AG10803 (cell line): ENCODE data around the gene PDE4C.

Source experiments
- DNase-seq: peaks from one replicate; pipeline ENCODE4 v3.0.0; 2010; ENCODE audit warnings: low read depth
- H3K4me3 ChIP-seq: 2 replicates; pipeline ENCODE4 v1.5.1; 2011; ENCODE audit warnings: mild to moderate bottlenecking, low read length, control low read depth
- TF ChIP-seq, protein P1 (sequence below): conservative IDR thresholded peaks from 2 replicates; pipeline ENCODE4 v1.5.1; 2011; ENCODE audit warnings: mild to moderate bottlenecking, low read length, control low read depth, inconsistent platforms

PDE4C gene

GRCh38 chr19:18190278-18190677 lies 36.0 kb downstream of the PDE4C start:
- TF ChIP-seq, protein P1, sequence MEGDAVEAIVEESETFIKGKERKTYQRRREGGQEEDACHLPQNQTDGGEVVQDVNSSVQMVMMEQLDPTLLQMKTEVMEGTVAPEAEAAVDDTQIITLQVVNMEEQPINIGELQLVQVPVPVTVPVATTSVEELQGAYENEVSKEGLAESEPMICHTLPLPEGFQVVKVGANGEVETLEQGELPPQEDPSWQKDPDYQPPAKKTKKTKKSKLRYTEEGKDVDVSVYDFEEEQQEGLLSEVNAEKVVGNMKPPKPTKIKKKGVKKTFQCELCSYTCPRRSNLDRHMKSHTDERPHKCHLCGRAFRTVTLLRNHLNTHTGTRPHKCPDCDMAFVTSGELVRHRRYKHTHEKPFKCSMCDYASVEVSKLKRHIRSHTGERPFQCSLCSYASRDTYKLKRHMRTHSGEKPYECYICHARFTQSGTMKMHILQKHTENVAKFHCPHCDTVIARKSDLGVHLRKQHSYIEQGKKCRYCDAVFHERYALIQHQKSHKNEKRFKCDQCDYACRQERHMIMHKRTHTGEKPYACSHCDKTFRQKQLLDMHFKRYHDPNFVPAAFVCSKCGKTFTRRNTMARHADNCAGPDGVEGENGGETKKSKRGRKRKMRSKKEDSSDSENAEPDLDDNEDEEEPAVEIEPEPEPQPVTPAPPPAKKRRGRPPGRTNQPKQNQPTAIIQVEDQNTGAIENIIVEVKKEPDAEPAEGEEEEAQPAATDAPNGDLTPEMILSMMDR: no peak
- no peak overlapping the region for H3K4me3 ChIP-seq
- no peak for DNase-seq

DNA sequence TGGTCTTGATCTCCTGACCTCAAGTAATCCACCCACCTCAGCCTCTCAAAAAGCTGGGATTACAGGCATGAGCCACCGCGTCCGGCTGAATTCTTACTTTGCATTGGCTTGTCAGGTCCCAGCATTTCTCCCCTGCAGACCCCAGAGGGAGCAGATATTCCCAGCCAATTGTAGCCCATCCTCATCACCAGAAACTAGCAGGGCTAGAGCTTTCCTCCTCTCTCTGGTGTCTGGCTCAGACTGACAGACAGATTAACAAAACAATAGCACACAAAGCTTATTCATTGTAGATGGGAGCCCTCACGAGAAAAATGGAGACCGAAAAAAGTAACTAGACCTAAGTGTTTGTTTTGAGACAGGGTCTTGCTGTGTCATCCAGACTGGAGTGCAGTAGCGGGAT lies 40.7 kb downstream of the PDE4C start:
- no peak overlapping the region for H3K4me3 ChIP-seq
- TF ChIP-seq, protein P1: no peak
- no peak for DNase-seq

GRCh38 chr19:18183529-18183928 lies 42.7 kb downstream of the PDE4C start:
- H3K4me3 ChIP-seq: no peak overlapping the region
- no peak for DNase-seq
- TF ChIP-seq, protein P1: no peak

DNA sequence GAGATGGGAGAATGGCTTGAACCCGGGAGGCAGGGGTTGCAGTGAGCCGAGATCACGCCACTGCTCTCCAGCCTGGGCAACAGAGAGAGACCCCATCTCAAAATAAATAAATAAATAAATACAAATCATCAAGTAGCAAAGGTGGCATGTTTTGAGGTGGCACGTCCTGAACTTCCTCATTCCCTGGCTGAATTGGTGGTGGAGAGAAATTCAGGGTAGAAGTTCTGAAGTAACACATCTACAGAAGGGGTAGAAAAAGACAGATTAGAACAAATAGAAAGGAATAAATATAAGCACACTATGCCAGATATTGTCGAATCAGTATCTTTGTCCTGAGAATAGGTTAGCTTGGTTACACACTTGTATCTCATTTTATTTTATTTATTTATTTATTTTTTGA lies 46.3 kb downstream of the PDE4C start:
- no peak for DNase-seq

DNA sequence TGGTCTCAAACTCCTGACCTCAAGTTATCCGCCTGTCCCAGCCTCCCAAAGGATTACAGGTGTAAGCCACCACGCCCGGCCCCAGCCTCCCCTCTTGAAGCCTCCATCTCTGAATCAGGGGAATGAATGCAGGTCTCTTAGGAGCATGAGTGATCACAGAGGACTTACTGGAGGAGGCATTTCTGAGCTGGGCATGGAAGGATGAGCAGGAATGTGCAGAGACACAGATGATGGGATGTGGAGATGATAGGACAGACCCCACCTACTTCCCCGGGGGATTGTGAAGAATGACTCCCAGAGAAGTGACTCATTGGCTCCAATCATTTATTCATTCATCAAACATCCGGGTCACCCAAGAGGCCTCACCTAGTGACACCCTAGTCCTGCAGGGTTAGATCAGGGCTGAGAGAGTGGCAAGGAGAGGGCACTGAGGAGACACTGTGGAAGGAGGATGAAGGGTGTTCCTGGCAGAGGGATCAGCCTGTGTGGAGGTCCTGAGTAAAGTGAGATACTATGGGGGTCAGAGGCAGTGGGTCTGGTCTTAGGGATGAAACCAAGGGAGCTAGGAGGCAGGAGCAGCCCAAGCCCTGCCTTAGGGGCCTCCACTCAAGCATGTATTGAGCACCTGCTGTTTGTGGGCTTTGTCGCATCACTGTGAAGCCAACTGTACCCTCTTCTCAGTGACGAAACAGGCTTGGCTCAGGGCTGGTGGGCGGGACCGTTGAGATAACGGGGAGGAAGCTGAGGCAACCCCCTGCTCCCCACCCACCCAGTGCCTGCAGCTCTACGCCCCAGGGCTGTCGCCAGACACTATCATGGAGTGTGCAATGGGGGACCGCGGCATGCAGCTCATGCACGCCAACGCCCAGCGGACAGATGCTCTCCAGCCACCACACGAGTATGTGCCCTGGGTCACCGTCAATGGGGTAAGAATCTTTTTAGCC lies 49.6 kb downstream of the PDE4C start:
- H3K4me3 ChIP-seq: no peak overlapping the region
- TF ChIP-seq, protein P1: no peak
- DNase-seq: no peak

More for the DNA sequence above, 46.3 kb downstream of the PDE4C start:
- TF ChIP-seq, protein P1: no peak
- no peak overlapping the region for H3K4me3 ChIP-seq

GRCh38 chr19:18174983-18175382 lies 51.3 kb downstream of the PDE4C start:
- no peak overlapping the region for H3K4me3 ChIP-seq
- TF ChIP-seq, protein P1: no peak
- no peak for DNase-seq
